HG03460 (cell line): Measurements from ENCODE around the gene TERB1.

Experiments used
- ATAC-seq: cut with Tn5 transposase; IDR thresholded peaks from one replicate; pipeline ENCODE4 v1.9.1; 2021; ENCODE audit not compliant: unreplicated experiment

TERB1 gene, protein sequence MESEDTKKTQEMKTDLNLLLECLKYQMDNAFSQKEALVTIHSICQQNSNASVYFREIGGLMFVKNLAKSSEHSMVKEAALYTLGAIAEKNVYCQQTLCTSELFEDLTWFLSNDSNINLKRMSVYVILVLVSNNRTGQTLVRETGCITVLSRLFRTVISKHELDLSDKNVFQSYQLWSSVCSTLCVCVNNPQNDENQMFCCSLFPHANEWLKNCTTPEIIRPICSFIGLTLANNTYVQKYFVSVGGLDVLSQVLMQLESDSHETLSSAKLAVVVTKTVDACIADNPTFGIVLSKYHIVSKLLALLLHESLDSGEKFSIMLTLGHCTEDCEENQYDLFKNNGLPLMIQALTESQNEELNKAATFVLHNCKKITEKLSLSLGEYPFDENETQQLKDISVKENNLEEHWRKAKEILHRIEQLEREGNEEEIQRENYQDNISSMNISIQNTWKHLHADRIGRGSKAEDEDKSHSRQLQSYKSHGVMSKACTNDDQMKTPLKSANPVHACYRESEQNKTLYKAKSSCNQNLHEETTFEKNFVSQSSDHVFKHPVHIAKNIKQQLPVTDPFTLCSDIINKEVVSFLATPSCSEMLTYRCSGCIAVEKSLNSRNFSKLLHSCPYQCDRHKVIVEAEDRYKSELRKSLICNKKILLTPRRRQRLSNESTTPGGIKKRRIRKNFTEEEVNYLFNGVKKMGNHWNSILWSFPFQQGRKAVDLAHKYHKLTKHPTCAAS

DNA sequence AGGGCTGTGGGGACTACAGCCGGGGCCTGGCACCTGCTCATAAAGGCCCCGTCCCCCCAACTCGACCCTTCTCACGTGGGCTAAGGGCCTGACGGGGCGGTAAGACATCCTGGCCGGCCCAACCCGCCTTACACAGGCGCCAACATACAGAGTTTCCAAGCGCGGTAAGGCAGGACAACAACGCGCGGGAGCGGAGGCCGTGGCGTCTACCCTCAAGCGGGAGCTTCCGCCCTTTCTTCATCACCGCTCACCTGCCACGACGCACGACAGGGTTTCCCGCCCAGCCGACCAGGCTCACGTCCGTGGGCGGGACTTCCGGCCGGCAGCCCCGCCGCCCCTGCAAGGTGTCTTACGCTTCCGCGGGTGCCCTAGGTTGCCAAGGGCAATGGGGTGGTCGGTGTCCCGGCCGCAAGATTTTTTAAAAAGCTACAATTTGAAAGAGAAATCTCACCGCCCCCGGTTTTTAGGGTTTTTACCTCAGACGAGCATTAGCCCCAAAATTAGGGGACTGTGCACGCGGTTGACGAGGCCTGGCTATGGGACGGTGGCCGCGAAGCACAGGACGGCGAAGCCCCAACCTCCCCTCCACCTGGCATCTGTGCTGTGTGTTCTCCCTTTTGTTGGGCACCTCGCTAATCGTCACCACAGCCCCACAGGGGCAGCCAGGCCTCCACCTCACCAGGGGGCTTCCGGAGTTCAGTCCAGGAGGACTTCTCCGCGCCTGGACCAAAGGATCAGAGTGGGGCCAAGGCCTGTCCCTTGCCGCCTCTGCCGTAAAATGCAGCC, at the start of gene TERB1:
TSS of gene TERB1 (minus strand) at position 265 of the 786 bp plus-strand sequence. CDS start 4,786 bp downstream, outside the sequence.
- ATAC-seq: no peak

DNA sequence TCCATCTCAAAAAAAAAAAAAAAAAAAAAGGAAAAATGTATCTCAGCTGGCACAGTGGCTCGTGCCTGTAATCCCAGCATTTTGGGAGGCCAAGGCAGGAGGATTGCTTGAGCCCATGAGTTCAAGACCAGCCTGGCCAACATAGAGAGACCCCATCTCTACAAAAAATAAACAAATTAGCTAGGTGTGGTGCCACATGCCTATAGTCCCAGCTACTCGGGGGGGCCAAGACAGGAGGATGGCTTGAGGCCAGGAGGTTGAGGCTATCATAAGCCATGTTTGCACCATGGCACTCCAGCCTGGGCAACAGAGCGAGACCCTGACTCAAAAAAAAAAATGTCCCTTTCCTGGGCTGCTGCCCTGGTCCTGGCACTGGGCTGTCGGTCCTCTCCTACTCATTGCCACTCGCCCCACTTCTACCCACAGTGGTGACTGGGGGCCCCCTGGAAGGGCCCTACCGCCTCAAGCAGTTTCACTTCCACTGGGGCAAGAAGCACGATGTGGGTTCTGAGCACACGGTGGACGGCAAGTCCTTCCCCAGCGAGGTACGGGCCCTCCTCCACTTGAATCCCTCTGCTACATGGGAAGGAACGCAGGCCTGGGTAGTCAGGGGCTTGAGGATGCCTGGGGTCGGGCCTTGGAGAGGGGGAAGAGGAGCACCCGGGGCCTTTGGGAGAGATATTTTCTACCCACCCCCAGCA, 48.9 kb upstream of the TERB1 start:
- no peak for ATAC-seq

DNA sequence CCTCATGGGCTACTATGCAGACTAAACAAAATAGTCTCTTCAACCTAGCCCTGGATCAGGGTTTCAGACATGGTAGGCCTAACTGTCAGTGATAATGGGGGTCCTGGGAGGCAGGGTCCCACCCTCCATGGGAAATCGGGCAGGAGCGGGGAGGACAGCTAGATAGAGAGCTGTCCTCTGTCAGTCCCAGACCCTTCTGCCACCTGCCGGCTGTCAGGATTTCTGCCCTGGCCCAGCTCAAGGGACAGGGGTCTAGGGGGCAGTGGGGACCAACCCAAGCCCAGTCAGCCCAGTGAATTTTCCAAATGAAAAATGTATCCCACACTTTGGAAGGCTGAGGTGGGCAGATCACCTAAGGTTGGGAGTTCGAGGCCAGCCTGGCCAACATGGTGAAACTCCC, 48.2 kb upstream of the TERB1 start:
- ATAC-seq: no peak

DNA sequence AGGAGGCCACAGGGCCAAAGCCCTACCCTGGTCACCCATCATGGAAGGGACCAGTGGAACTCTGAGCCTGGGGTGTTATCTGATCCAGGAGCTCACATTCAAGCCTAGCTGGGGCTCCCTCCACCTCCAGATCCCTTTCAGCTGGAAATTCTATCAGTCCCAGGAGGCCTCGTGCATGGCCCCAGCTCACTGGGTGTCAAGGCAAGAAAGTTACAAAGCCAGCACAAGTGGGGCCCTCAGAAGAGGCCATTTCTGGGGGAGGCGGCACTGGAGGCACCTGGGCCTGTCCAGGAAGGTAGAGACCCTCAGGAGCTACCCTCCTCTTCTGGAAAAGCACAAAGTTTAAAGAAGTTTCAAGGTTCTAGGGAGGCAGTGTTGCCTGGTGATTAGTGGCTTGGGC, 47.6 kb upstream of the TERB1 start:
- no peak for ATAC-seq

DNA sequence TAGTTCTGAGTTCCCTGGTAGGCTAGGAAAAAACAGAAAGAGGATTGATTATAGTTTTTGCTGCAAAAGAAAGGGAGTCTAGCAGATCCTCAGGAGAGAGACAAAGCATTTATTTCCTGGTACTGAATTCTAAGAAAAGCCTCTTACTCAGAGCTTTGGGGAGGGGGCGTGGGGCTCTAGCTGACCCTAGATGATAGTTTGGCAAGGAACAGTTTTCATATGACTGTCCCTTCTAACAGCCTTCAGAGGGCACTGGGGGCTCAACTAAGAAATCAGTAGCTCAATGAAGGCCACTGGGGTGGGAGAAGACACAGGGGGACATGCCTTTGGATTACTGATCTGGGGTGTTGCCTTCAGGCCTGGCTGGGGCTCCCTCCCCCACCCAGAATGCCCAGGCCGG, 46.8 kb upstream of the TERB1 start:
- no peak for ATAC-seq

DNA sequence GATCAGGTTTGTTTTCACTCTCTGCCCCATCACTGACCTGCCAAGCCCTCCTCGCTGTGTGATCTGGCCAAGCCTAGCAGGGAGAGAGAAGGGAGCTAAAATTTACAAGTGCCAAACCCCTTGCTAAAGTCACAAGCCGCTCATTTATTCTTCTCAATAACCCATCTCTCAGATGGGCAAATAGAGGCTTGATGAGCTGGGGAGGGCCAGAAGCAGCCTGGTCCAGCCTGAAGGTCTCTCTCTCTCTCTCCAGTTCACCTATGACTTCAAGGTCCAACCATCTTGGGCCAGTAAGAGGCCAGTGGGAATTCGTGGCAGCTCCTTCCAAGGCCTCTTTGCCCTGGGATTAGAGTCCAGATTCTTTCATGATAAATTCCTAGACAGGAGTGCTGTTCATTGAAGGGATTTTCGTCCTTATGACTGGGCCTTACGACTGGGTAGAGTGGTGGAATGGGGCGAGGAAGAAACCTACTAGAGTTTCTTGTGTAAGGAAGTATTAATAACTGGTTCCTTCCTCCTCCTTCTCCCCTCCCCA, 46.2 kb upstream of the TERB1 start:
- ATAC-seq: no peak

DNA sequence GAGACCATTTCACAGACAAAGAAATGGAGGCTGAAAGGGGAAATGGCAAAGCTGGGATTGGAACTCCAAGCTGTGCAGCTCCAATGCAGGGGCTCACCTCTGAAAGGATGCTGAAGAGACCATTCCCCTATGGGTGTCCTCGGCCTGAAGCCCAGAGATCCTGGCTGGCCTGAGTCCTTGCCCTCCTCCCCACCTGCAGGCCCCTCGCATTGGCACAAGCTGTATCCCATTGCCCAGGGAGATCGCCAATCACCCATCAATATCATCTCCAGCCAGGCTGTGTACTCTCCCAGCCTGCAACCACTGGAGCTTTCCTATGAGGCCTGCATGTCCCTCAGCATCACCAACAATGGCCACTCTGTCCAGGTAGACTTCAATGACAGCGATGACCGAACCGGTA, 45.4 kb upstream of the TERB1 start:
- ATAC-seq: no peak

DNA sequence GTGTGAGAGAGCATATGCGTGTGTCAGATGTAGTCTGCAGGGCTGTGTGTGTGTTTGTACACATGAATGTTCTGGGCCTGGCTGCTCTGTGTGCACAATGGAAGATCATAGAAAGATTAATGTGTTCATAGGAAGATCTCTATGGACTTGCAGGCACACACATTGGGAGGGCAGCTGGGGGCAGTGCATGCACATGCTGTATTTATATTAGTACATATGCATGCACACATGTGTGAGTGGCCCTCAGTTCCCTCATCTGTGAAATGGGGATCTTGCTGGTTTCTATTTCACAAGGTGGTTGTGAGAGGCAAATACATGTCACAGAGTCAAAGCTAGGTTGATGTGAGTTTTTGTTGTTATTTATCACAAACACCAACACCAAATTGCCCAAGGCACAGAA, 44.9 kb upstream of the TERB1 start:
- no peak for ATAC-seq

DNA sequence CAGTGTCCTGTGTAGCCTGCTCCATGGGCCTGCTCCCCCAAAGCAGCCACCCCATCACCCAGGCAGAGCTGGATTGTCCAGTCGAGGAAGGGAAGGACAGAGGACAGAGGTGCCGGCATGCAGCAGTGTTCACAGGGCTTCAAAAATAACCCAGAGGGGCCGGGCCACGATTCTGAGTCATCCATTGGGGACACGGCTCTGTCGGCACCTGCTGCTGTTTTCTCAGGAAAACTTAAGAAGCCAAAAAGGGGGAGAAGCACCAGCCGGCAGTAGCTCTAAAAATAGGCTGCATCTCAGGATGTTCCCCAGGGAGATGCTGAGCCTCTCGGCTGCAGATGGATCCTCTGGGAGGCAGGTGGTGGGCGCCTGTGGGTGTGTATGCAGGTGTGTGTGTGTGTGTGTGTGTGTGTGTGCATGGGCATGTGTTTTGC, 44.4 kb upstream of the TERB1 start:
- ATAC-seq: no peak

DNA sequence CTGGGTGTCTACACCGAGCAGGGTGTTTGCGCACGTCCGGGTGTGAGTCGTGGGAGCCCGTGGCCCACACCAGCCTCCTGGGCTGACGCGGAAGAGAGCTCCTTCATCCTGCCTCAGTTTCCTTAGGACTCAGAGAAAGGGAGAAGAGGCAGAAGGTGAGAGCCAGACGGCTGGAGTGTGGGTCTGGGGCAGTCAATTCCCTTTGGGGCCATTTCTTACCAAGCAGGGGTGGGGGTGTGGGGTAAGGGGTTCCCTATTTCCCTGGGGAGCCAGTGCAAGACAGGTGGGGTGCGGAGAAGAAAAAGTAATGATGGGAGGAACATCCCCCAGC, 43.7 kb upstream of the TERB1 start:
- ATAC-seq: no peak

DNA sequence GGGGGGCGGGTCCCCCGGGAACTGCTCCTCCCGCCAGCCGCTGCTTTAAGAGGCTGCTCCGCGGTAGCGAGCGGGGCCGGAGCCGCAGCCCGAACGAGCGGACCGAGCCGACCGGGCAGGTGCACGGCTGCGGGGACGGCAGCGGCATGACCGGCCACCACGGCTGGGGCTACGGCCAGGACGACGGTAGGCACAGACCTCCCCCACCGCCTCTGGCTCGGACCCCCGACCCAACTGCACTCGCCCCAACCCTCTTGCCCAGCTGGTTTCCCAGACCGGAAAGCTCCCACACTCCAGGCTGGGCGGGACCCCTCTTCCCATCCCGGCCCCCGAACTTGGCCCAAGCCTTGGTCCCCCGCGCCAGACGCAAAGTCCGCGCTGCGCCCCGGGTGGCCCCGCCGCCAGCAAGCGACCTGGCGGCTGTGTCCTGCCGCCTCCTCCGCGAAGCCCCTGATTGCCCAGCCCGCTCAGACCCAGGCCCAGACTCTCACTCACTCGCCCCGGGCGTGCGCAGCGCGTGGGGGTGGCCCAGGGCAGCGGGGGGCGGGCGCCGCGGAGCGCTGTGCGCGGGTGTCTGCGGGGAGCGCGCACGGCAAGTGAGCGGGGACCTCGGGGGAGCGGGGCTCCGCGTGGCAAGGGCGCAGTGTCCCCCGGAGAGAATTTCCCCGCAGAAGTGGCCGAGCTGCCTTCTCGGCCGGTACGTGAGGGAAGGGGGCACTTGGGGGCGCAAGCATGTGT, 43.1 kb upstream of the TERB1 start, which contains the start of gene CA7:
TSS of gene CA7 (plus strand) at position 73 of the 738 bp plus-strand sequence. CDS start at position 147, 74 bp downstream.
- ATAC-seq: no peak

DNA sequence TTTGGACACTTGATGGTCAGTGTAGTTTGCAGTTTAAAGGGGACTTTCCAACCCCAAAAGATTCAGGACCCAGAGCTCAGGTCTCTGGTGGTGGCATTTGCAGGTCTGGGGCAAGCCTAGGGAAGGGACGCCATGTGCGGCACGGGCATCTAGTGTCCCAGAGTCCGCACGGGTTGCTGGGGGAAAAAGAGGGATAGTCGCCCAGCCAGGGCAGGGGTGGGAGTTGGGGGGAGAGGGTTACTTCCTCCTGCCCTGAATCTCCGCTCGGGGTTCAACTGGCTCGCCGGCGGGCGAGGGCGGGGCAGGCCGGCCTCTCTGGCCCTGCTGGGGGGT, 42.6 kb upstream of the TERB1 start:
- ATAC-seq: no peak

DNA sequence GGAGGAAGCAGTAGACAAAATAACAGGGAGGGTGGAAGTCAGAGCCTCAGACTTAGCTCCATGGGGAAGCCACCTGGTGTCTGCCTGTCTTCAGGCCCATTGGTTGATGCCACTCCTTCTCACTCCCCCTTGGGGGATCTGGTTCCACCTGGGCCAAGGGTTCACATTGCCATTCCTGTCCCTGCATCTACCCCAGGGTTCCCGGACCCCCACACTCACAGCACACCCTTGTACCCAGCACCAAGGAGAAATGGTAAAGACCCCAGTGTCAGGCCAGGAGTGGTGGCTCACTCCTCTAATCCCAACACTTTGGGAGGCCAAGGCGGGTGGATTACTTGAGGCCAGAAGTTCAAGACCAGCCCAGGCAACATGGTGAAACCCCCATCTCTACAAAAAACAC, 41.8 kb upstream of the TERB1 start:
- no peak for ATAC-seq

DNA sequence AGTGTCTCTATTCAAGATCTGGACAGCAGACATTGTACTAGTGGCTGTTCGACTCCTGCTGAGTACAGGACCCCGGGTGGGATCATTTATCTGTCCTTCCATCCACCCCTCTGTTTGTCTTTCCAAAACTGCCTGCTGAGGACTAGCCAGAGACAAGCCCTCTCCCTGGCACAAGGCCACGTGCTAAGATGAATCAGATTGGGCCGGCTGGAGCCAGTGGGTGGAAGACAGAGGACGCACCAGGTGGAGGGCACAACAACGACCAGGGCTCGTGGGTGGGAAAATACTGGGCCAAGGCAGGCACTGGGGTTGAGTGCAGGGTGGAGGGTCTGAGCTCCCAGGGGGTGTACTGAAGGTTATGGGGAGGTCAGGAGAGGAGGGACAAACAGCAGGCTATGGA, 41.4 kb upstream of the TERB1 start:
- ATAC-seq: no peak

DNA sequence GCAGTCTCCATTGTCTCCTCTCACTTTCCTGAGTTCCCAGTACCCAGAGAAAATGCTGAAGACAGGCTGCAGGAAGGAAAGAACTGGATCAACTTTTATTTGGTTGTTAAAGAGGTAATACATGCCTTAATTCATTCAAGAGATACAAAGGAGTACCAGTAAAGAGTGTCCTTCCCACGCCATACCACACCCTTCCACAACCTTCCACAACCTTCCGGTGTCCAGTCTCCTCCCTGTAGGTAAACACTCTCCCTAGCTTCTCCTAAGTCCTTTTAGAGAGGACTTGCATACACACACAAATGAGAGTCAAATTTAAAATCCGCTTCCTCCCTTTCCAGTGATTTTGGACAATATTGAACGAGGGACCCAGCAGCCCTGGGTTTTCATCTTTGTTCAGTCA, 40.0 kb upstream of the TERB1 start:
- ATAC-seq: no peak

DNA sequence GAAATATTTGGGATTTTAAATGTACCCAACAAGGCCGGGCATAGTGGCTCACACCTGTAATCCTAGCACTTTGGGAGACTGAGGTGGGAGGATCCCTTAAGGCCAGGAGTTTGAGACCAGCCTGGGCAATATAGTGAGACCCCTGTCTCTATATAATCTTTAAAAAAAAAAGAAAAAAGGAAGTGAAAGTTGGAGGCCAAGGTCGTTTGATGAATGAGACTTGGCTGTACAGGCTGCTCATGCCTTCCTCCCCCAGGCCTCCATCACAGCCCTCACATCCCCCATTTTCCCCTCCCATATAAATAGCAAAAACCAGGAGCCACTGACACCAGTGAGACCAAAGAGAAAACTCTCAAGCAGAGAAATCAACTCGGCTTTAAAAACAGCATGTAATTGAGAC, 39.5 kb upstream of the TERB1 start:
- ATAC-seq: no peak

DNA sequence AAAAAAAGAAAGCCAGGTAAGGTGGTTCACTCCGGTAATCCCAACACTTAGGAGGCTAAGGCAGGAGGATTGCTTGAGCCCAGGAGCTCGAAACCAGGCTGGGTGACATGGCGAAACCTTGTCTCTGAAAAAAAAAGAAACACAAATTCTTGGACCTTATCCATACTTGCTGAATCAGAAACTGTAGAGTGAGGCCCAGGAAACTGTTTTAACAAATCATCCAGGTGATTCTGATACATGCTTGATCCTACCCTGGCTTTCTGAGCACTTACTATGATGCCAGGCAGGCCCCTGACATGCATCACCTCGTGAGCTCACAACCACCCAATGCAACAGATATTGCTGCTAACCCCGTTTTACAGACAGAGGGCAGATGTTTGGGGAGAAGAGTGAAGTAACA, 33.4 kb upstream of the TERB1 start:
- no peak for ATAC-seq

DNA sequence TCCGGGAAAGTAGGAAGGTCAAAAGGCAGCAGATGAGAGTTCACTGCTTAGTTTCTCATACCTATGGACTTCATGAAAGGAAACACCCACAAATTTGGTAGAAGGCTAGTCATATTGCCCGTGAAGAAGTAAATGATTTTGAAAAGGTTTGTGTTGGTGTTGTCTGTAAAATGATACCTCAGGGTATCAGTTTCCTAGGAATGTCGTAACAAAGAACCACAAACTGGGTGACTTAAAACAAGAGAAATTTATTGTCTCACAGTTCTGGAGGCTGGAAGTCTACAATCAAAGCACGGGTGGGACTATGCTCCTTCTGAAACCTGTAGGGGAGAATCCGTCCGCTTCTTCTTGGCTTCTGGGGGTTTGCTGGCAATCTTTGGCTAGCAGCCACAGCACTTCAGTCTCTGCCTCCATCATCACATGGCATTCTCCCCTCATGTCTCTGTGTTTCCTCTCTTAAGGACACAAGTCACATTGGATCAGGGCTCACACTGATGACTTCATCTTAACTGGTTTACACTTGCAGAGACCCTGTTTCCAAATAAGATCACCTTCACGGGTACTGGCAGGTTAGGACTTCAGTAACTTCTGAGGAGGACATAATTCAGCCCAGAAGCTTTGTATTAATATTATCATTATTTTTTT, 31.4 kb upstream of the TERB1 start:
- ATAC-seq: no peak

DNA sequence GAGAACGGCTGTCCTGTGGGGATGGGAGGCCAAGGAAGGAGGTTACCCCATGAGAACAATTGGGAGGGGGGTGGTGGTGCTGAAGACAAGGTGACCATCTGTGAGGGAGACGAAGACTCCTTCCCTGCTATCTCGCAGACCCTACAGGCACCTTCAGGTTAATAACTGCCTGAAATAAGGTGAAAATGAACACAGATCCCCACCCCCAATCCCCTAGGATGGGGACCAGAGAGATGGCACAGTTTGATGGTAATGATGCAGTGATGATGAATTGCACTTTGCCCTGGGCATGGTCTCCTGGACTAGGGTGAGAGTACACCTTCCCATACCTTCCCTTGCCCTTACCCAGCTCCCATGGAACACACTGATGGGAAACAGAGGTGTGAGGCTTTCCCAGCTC, 30.8 kb upstream of the TERB1 start:
- ATAC-seq: no peak
